GM19328 (cell line): ENCODE data around the gene AHNAK2.

Experiments
- ATAC-seq: cut with Tn5 transposase; IDR thresholded peaks from one replicate; pipeline ENCODE4 v1.9.1; 2021; ENCODE audit warnings: mild to moderate bottlenecking, moderate library complexity; ENCODE audit not compliant: unreplicated experiment

Gene AHNAK2

GRCh38 chr14:104986487-104987164, 8.5 kb upstream of the AHNAK2 start:
- ATAC-seq, result no peak

DNA sequence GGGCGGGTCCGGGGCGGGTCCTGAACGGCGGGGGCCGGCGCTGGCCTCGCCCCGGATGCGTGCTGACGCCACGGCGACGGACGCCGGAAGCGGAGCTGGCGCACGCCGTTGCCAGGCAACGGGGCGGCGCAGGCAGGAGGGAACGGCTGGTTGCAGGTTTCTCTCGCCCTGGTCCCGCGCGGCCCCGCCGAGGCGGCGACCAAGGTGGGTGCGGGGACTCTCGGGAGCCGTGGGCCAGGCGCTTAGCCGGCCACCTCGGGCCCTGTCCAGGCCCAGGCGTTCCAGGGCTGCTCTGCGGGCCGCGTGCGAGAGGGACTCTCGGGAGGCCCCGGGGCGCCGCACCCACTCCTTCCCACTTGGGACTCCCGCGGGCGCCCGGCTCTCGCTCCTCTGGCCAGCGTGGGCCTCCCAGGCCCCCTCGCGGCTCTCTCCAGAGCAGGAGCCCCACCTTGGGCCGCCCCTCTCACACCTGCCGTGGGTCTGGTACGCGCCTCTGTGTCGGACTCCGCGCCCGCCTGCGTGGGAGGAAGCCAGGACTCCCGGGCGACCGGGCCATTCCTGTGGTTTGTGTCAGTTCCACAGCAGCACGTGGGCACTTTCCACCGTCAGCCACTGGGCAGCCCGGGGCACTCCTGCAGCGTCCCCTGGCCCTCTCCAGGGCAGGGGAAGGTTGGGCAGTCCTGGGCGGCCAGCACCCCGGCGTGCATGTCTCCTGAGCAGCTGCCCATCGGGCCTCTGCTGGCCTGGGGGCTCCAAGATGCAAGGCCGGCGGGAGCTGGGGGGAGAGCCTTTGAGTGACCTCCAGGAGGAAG, 7.7 kb upstream of the AHNAK2 start, which contains the start of gene CLBA1:
TSS of gene CLBA1 (plus strand) at position 114 of the 812 bp plus-strand sequence. CDS start at position 758, 644 bp downstream.
- peak; percentile 94 for ATAC-seq

DNA sequence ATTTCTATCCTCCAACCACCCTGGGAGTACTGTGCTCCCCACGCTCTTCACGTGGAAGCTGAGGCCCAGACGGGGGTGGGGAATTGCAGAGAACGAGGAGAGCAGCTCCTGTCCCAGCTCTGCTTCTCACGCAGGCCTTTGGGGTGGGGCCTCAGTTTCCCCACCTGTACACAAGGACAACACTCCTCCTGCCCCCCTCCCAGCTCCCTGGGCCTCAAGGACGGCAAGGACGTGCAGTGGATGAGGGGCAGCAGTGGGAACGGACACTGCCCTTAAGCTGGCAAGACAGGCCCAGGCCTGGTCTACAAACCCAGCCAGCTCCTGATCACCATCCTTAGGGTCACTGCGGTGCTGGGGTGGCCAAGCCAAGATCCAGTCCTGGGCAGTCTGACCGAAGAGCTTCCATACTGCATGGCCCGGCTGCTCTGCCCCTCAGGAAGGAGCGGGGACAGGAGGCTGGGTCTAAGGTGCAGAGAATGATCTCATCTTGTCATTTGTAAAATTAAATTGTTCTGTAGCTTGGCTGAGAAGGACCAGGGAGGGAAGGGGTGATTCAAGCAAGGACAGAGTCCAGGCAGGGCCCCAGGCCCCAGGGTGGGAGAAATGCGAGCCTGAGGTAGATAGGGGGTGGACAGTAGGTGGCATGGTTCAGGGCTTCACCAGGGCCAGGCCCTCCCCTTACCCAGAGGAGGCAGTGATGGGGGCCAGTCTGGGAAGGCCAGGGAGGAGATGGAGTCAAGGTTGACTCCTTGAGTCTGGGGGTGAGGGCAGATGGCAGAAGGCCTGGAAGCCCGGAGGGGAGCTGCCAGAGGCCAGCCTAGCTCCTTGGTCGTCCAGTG, 6.1 kb upstream of the AHNAK2 start:
- no peak for ATAC-seq

DNA sequence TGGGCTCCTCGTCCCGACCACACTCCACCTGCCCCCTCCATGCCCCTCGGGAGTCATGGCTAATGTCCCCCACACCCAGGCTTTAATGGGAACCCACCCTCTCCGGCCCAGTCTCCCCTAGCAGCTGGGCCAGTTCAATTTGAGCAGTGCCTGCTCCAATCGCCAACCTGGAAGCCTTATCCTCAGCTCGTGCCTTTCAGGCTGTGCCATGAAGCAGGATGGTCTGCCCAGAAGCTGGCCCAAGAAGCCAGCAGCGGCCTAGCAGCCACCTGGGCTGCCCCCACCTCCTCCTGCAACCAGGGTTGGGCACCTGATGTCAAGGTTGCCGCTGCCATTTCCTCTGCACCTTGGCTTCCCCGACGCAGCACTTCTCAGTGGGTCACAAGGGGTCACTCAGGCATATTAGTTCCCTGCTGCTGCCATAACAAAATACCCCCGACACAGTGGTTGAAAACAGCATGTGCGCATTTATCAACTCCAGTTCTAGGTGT, 5.1 kb upstream of the AHNAK2 start:
- no peak for ATAC-seq

GRCh38 chr14:104982548-104983230, 4.5 kb upstream of the AHNAK2 start:
- ATAC-seq, result no peak

- ATAC-seq, result no peak
Observed at GRCh38 chr14:104981699-104982541, 3.7 kb upstream of the AHNAK2 start.

GRCh38 chr14:104980611-104981531, 2.7 kb upstream of the AHNAK2 start:
- no peak for ATAC-seq

GRCh38 chr14:104979758-104980610, 1.8 kb upstream of the AHNAK2 start:
- ATAC-seq, result no peak

DNA sequence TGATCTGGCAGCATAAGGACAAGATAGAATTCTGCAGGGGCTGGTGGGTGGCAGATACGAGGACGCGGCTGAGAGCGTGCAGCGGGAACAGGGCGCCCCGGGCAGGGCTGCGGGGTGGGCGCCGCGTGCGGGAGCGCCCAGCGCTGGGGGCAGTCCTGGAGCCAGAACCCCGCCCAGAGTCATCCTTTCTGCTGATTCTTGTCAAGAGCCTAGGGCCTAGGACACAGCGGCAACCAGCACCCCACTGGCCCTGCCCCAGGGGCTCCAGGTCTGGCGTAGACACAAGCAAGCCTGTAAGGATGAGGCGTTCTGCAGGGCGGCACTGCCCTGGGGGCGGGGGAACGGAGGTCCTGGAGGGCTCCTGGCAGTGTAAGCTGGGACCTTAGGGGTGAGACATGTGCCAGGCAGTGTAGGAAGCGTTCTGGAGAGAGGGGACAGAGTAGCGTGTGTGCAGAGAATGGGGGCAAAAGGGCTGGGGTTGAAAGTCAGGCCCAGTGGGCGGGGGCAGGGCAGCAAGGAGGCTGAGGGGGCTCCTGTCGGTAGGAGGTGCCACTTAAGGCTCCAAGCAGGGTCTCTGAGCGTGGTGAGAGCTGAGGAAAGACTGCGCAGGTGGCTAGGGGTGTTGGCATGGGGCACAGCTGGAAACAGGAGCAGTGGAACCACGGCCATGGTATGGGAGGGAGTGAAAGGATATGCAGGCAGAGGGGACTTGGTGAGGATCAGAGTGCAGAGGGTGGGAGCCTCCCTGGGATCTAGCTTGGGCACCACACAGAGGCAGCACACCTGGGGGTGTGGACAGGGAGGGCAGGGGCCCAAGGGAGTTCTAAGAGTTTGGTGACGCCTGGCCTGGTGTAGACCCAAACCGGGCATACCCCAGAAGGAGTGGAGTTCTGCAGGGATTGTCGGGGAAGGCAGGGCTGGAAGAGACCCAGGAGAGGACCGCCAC, 845 bp upstream of the AHNAK2 start:
- ATAC-seq, result no peak

DNA sequence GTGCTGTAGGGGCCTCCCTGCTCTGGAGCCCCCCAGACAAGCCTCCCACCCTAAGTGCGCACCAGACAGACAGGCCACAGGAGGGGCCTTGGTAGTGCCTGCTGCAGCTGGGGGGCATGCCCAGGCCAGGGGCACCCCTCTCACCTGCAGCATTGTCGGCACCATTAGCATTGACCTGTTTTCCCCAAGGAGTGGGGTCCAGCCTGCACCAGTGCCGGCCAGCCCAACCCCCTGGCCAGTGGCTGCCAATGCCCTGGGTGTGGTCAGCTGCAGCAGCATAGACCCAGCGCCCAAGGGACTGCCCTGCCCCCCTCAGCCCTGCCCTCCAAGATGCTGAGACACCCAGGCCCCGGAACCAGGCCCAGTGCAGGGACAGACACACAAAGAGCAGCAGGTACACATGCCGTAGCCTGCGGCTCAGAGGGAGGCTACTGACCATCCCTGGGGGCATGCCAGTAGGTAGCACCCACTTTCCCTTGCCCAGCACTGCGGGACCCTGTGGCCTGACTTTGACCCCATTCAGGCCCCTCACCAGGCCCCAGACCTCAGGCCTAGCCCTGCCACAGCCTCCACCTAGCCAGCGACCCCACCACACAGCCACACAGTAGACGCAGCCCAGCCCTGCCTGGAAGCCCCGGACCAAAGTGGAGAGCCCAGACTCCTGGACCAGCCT, 1.0 kb downstream of the AHNAK2 start:
- no peak for ATAC-seq

DNA sequence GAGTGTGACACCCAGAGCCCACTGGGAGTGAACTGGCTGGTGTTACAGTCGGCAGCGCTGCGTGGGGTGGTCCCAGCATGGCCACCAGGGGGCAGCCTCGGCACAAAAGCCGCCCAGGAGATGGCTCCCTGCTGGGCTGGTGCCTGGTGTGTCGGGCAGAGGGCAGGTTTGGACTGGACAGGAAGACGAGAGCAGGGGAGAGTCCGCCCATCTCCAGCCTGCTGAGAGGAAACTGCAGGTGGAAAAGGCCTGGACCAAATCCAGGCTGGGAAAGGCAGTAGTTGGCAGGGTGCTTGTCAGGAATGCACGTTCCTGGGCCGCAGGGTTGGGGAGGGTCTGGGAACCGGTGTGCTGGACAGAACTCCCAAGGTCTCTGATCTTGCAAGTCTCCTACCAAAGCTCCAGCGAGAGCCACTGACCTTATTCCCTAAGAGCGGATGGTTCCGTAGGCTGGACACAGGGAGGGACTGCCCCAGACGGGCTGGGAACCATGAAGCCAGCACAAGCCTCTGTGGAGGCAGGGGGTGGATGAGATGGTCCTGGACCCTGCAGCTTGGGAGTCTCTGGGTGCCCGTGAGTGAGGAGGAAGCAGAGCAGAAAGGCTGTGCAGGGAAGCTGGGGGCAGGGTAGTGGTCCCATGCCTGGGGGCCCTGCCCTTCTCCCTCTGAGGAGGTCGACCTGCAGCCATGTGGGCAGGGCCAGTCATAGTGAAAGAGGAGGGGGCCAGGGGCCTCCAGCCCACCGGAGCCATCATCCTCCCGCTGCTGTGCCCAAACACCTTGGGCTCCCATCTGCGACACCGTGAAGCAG, 1.8 kb downstream of the AHNAK2 start:
- ATAC-seq, result no peak

DNA sequence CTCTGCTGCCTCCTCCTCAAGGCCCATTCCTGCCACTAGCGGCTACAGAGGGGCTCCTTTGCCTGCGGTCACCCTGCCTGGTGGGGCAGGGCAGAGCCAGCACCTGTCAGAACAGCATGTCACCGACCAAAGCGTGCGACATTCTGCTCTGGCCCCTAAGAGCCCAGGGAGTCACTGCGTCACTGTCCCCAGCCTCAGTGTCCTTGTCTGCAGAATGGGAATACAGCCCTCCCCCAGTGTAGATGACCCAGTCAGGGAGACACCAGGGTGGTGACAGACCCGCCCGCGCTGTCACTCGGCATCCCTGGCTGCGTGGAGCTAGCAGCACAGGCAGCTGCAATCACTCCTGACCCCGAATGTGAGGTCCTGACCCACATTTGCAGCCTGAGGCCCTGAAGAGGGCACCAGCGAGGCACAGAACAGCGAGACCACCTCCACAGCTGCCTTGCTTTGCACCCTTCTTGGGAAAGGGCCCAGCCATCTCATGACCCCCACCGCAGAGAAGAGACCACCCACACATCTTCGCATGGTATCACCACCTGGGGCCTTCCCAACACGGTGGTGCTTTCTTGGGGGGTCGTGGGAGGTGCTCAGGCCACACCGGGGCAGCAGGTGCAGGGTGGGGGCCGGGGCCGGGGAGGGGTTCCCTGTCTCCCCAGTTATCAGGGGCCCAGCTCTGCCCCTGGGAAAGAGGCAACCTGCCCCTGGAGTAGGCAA, 2.5 kb downstream of the AHNAK2 start:
- ATAC-seq, result no peak

GRCh38 chr14:104974665-104975390, 3.3 kb downstream of the AHNAK2 start:
- ATAC-seq, result no peak

DNA sequence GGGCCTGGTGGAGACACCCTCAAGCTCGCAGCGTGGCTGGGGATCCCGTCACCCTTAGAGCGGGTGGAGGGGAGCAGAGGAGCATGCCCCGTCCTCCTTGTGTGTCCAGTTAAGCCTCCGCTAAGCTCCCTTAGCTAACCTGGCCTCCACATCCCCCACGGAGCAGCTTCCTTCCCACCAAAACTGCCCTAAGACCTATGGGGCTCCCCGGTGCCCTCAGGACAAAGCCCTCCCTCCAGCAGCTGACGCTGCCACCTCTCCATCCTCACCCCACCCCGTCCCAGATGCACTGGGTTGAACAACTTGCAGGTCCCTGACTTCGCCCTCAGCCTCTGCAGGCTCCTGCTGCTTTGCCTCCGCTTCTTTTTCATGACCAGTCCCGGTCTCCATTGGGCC, 4.0 kb downstream of the AHNAK2 start:
- ATAC-seq, result no peak
